MM.1S (cell line): ENCODE results near the gene TRAPPC14.

Experiments used
- CTCF ChIP-seq: fragments of 300-600 bp; sonication (generic); IDR thresholded peaks from 2 replicates; pipeline ENCODE4 v1.5.1; 2016; ENCODE audit warnings: antibody characterized with exemption, low read length, mixed read lengths
- EZH2 ChIP-seq: fragments of 300-600 bp; sonication (generic); optimal IDR thresholded peaks from 2 replicates; pipeline ENCODE3; 2017; ENCODE audit warnings: low read depth, mild to moderate bottlenecking, antibody characterized with exemption, low read length, mixed read lengths
- EZH2phosphoT487 ChIP-seq: fragments of 300-600 bp; sonication (generic); IDR thresholded peaks from 2 replicates; pipeline ENCODE4 v1.6.1; 2018; ENCODE audit warnings: antibody characterized with exemption, low read length

DNA sequence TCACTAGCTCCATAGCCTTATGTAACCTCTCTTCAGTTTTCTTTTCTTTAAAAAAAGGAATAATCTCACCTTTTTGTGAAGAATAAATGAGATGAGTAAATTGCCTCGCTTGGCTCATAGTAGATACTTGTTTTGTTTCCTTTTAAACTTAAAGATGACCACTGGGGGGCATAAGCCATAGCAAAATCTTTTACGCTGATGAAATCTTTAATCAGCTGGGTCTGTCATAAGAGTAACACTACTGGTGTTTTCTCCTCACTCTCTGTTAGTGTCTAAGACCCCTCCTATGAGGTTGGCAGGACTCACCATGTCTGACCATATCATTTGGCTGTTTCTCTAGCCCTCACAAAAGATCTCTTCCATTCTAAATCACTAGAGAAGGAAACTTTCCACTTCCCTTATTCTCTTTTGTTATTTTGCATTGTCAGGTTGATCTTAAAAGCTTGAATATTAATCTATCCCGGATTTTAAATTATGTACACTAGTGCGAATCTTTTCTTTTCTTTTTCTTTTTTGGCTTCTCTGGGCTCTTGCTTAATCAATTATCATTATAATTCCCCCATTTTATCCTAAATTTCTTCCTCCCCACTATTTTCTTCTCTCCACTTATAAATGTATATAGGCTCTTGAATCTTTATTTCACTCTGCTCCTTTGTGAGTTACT is 31.7 kb upstream of the TRAPPC14 start:
- TF ChIP-seq EZH2phosphoT487 (no peak), CTCF (peak; percentile 49), EZH2 (no peak)
